RCC 7860 (cell line): ENCODE measurements around the gene CYREN.
"Not testable (repeated sequence)": the region's sequence is repeated elsewhere in the genome, so short reads cannot be mapped to it uniquely, and the experiment has no call there.

Experiments used
- DNase-seq: peaks from one replicate; pipeline ENCODE4 v3.0.0-alpha.2; 2015; ENCODE audit warnings: low spot score
- FAIRE-seq: peaks from 2 replicates; lab custom pipeline; 2012; peaks lifted over from hg19 to GRCh38; lab: Jason Lieb, UNC

The CYREN gene

GRCh38 chr7:135179321-135179925, 8.9 kb upstream of the CYREN start:
- no peak for FAIRE-seq
- no peak for DNase-seq

- FAIRE-seq, result no peak
- DNase-seq, result no peak
Observed at GRCh38 chr7:135178364-135178763, 7.9 kb upstream of the CYREN start.

GRCh38 chr7:135177028-135177696, 6.7 kb upstream of the CYREN start:
- FAIRE-seq (no peak), DNase-seq (peak; percentile 24)

GRCh38 chr7:135175931-135176330, 5.4 kb upstream of the CYREN start:
- no peak for DNase-seq
- no peak for FAIRE-seq

GRCh38 chr7:135174941-135175340, 4.4 kb upstream of the CYREN start:
- FAIRE-seq (no peak), DNase-seq (no peak)

- not testable (repeated sequence) for FAIRE-seq, DNase-seq
Observed at GRCh38 chr7:135173916-135174315, 3.4 kb upstream of the CYREN start.

GRCh38 chr7:135171581-135172291, 1.2 kb upstream of the CYREN start:
- DNase-seq (peak; percentile 92), FAIRE-seq (peak; percentile 42)

- FAIRE-seq, result peak; percentile 82
- DNase-seq, result not testable (repeated sequence)
Observed at GRCh38 chr7:135170998-135171481, 533 bp upstream of the CYREN start.

GRCh38 chr7:135169964-135170273, 588 bp downstream of the CYREN start:
- FAIRE-seq, result no peak
- DNase-seq, result no peak

- no peak for FAIRE-seq
- DNase-seq, result peak; percentile 74
Observed at GRCh38 chr7:135169141-135169963, 1.2 kb downstream of the CYREN start.

GRCh38 chr7:135168489-135169140, 1.9 kb downstream of the CYREN start:
- DNase-seq (no peak), FAIRE-seq (no peak)

- DNase-seq (no peak), FAIRE-seq (no peak)
Observed at GRCh38 chr7:135168001-135168400, 2.5 kb downstream of the CYREN start.

- FAIRE-seq (no peak), DNase-seq (no peak)
Observed at GRCh38 chr7:135167365-135167917, 3.1 kb downstream of the CYREN start.

GRCh38 chr7:135166338-135166990, 4.0 kb downstream of the CYREN start:
- DNase-seq, result no peak
- no peak for FAIRE-seq

- DNase-seq, result no peak
- FAIRE-seq, result no peak
Observed at GRCh38 chr7:135165862-135166261, 4.6 kb downstream of the CYREN start.

- no peak for DNase-seq
- no peak for FAIRE-seq
Observed at GRCh38 chr7:135164357-135165061, 6.0 kb downstream of the CYREN start.

GRCh38 chr7:135162382-135163001, 8.0 kb downstream of the CYREN start:
- DNase-seq (no peak), FAIRE-seq (no peak)

- FAIRE-seq, result no peak
Observed at GRCh38 chr7:135161669-135162068, 8.8 kb downstream of the CYREN start.

More at GRCh38 chr7:135161669-135162068, 8.8 kb downstream of the CYREN start:
- no peak for DNase-seq
